Keratinocyte (primary cell): ENCODE measurements around the gene KLF5.

Experiments used
- CTCF ChIP-seq, 3 experiments: IDR thresholded peaks in 1 of 3; conservative IDR thresholded peaks in 1 of 3; optimal IDR thresholded peaks in 1 of 3; 2 replicates in 2 of 3; 3 replicates in 1 of 3; pipeline versions ENCODE3 to v1.5.1; 2011; ENCODE audit warnings: low read length in 3 of 3, mild to moderate bottlenecking in 3 of 3, moderate library complexity in 2 of 3, control low read depth in 1 of 3, inconsistent platforms in 1 of 3; ENCODE audit not compliant: insufficient read depth in 2 of 3; ENCODE audit errors: extremely low read depth in 1 of 3
- EZH2 ChIP-seq: IDR thresholded peaks from one replicate; pipeline ENCODE4 v1.6.1; 2012; ENCODE audit warnings: inconsistent platforms, mild to moderate bottlenecking, low read length, moderate library complexity

GRCh38 chr13:73045031-73045430 lies 13.8 kb upstream of the KLF5 start:
- TF ChIP-seq CTCF (optimal IDR thresholded peaks at IDR 0.05 in 1 of 3, IDR thresholded peaks at IDR 0.05 in 1 of 3, conservative IDR thresholded peaks at IDR 0.05 in 1 of 3; ENCODE audit: extremely low read depth in 1 of 3, insufficient read depth in 2 of 3, low read length in 3 of 3) = no peak
- no peak for TF ChIP-seq EZH2
